Breast epithelium (tissue), 3 donors: Measurements from ENCODE around the gene BICD2.

Experiments
- CTCF ChIP-seq, 3 donors: fragments of 450-650 bp; IDR thresholded peaks; one replicate each; pipeline ENCODE4 v1.5.1; 2016 to 2017; ENCODE audit warnings: antibody characterized with exemption in 3 of 3, mild to moderate bottlenecking in 3 of 3, moderate library complexity in 3 of 3
- POLR2A ChIP-seq: fragments of 450-650 bp; IDR thresholded peaks from one replicate; pipeline ENCODE4 v1.6.1; 2016; ENCODE audit warnings: antibody characterized with exemption, mild to moderate bottlenecking, moderate library complexity
- POLR2AphosphoS5 ChIP-seq, 3 donors: sonication (generic); formaldehyde crosslinking; IDR thresholded peaks; one replicate each; pipeline ENCODE4 v1.6.1; 2017; ENCODE audit warnings: antibody characterized with exemption in 3 of 3

- TF ChIP-seq POLR2AphosphoS5 (IDR thresholded peaks at IDR 0.05) = no peak
- TF ChIP-seq CTCF (IDR thresholded peaks at IDR 0.05) = no peak
- TF ChIP-seq POLR2A = no peak
These were observed 54.3 kb downstream of the BICD2 start for GRCh38 chr9:92710368-92710767.
